Neutrophil (primary cell): ENCODE data around the gene FAM120A.

Source experiments
- H3K27ac ChIP-seq: fragments of 200-600 bp; sonication (generic); 2 replicates; pipeline ENCODE4 v1.5.1; 2016; ENCODE audit warnings: mild to moderate bottlenecking, moderate library complexity
- H3K27me3 ChIP-seq: fragments of 200-600 bp; sonication (generic); 2 replicates; pipeline ENCODE4 v1.6.0; 2016; ENCODE audit warnings: mild to moderate bottlenecking
- H3K36me3 ChIP-seq: fragments of 200-600 bp; sonication (generic); 2 replicates; pipeline ENCODE4 v1.5.1; 2017
- H3K4me1 ChIP-seq, 2 experiments: fragments of 200-600 bp in 1 of 2; sonication (generic) in 1 of 2; 1 replicate in 1 of 2; 2 replicates in 1 of 2; pipeline versions ENCODE4 v1.5.1 to v1.6.1; 2013 to 2016; ENCODE audit warnings: low read depth in 1 of 2, low read length in 1 of 2, mild to moderate bottlenecking in 1 of 2, moderate library complexity in 1 of 2; ENCODE audit not compliant: control insufficient read depth in 1 of 2, insufficient read depth in 1 of 2
- H3K4me3 ChIP-seq, 2 experiments: fragments of 200-600 bp in 1 of 2; sonication (generic) in 1 of 2; 1 replicate in 1 of 2; 2 replicates in 1 of 2; pipeline ENCODE4 v1.5.1; 2013 to 2016; ENCODE audit warnings: low read depth in 1 of 2, low read length in 1 of 2, mild to moderate bottlenecking in 1 of 2, moderate library complexity in 1 of 2
- H3K9me3 ChIP-seq: fragments of 200-600 bp; sonication (generic); 2 replicates; pipeline ENCODE4 v1.5.1; 2016
- TF ChIP-seq, protein P1 (sequence below): fragments of 200-600 bp; sonication (generic); IDR thresholded peaks from 2 replicates; pipeline ENCODE4 v1.5.1; 2016; ENCODE audit warnings: antibody characterized with exemption

Gene FAM120A

DNA sequence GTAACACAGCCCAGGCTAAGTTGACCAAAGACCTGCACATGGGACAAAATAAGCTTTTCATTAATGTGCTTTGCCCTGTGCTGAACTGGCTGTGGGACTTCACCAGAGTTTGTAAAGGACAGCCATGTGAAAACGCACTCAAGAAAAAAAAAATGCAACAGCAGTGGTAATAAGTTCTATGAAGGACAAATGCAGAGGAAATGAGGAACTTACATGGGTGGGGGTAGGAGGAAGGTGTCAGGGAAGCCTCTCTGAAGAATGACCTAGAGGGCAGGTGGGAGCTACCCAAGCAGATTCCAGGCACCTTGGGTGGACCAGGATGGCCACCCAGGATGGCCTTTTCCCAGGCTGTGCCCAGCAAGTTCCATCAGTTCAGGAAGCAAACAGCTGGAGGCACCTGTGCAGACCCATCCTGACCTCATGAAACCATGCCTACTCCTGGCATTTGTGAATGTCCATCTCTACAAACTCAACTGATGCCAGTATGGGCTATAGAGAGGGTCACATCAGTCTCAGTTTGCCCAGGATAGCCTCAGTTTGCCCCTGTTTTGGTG lies 118.2 kb downstream of the FAM120A start:
- Histone ChIP-seq H3K27ac (peak overlapping the region; percentile 75), H3K4me3 (peak overlapping the region; percentile 5 to 34), H3K36me3 (peaks cover 7% of the 10 kb centered on the region), H3K27me3 (no peaks in the 10 kb centered on the region), H3K9me3 (no peaks in the 10 kb centered on the region), H3K4me1 (peaks cover 35 to 48% of the 10 kb centered on the region in 2 experiments)
- TF ChIP-seq, protein P1, sequence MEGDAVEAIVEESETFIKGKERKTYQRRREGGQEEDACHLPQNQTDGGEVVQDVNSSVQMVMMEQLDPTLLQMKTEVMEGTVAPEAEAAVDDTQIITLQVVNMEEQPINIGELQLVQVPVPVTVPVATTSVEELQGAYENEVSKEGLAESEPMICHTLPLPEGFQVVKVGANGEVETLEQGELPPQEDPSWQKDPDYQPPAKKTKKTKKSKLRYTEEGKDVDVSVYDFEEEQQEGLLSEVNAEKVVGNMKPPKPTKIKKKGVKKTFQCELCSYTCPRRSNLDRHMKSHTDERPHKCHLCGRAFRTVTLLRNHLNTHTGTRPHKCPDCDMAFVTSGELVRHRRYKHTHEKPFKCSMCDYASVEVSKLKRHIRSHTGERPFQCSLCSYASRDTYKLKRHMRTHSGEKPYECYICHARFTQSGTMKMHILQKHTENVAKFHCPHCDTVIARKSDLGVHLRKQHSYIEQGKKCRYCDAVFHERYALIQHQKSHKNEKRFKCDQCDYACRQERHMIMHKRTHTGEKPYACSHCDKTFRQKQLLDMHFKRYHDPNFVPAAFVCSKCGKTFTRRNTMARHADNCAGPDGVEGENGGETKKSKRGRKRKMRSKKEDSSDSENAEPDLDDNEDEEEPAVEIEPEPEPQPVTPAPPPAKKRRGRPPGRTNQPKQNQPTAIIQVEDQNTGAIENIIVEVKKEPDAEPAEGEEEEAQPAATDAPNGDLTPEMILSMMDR: no peak

DNA sequence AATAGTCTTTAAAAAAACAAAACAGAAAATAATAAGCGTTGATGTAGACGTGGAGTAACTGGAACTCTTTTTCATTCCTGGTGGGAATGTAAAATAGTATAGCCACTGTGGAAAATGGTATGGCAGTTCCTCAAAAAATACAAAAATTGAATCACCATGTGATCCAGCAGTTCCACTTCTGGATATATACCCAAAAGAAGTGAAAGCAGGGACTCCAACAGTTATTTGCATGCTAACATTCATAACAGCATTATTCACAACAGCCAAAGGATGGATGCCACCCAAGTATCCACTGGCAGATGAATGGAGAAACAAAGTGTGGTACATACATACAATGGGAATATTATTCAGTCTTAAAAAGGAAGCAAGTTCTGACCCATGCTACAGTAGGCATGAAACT lies 120.7 kb downstream of the FAM120A start:
- Histone ChIP-seq H3K27me3 (no peaks in the 10 kb centered on the region), H3K4me3 (no peak overlapping the region), H3K4me1 (peaks cover 35 to 42% of the 10 kb centered on the region in 2 experiments), H3K27ac (no peak overlapping the region), H3K36me3 (no peaks in the 10 kb centered on the region), H3K9me3 (no peaks in the 10 kb centered on the region)
- TF ChIP-seq, protein P1: no peak

DNA sequence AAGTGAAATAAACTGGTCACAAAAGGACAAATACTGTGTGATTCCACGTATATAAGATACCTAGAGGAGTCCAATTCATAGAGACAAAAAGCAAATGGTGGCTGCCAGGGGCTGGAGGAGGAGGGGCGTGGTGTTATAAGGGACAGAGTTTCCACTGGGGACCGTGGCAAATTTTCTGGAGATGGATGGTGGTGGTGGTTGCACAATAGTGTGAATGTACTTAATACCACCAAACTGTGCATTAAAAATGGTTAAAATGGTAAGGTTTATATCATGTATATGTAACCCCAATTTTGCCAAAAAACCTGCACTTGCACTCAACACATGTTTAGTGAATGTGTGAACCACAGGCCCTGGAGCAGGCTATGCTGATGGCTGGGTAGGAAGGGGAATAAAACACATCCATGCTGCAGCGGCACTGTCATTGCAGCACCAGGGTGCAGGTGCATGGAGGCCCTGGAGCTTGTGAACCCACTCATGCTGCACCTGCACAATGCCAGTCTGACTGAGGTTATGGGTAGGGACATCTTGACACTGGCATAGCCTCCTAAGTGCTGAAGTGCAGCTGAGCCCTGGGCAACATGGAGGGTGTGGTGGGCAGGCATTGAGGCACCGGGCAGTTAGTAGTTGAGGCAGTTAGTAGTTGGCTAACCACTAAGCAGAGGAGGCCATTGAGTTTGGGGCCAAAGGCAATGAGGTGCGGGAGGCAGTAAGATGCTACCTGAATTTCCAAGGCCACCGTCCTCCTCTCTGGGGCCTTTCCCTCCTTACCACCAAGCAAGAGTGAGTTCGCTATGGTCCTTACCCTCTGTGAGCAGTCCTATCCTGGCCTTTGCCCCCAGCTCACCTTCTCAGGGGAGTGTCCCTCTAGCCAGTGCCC lies 121.4 kb downstream of the FAM120A start:
- no peaks in the 10 kb centered on the region for H3K36me3 ChIP-seq
- H3K27ac ChIP-seq: peak overlapping the region; percentile 36
- no peaks in the 10 kb centered on the region for H3K27me3 ChIP-seq
- TF ChIP-seq, protein P1: no peak
- H3K4me1 ChIP-seq: peaks cover 35 to 43% of the 10 kb centered on the region in 2 experiments
- H3K9me3 ChIP-seq: no peaks in the 10 kb centered on the region
- no peak overlapping the region for H3K4me3 ChIP-seq

DNA sequence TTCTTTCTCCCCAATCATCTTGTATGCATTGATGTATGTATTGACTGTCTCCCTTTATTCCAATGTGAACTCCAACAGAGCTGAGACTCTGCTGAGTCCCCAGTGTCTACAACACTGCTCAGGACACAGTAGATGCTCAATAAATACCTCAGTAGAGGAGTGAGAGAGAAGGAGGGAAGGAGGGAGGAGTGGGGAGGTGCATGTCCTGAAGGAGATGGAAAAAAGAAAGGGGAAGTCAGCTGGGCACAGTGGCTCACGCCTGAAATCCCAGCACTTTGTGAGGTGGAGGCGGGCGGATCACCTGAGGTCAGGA lies 122.0 kb downstream of the FAM120A start:
- TF ChIP-seq, protein P1: no peak
- H3K36me3 ChIP-seq: no peaks in the 10 kb centered on the region
- H3K9me3 ChIP-seq: no peaks in the 10 kb centered on the region
- H3K4me3 ChIP-seq: no peak overlapping the region
- no peaks in the 10 kb centered on the region for H3K27me3 ChIP-seq
- H3K27ac ChIP-seq: peak overlapping the region; percentile 36
- peaks cover 35 to 44% of the 10 kb centered on the region in 2 experiments for H3K4me1 ChIP-seq

DNA sequence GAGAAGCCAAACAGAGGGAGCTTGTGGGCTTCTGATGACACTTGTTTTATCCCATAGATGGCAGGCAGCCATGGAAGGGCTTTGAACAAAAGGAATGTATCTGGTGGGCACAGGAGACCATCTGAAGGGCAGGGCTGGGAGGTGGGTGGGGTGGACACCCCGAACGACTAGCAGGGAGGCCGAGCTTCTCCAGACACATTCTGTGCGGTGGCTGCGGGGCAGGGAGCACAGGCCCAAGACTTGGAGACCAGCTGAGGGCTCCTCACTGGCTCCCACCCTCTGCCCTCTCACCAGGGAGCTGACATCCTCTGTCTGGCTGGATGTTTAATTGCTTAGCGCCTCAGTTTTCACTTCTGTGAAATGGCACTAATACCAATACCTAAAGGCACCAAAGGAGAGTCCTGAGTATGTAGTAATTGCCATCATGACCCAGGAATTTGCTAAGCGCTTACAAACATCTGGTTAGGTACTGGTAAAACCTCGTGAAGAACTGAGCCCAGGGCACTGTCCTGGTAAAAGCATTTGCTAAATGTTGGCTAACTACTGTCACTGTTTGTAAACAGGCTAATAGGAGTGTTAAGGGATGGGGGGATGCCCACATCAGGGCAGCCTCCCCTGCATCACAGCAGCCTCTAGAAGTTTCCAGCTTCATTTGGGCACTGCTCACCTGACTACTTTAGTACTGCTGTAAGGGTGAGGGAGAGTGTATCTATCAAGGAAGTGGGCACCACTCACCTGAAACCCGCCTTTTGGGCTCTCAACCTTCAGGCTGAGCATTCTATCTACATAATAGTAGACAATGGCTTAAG lies 122.8 kb downstream of the FAM120A start:
- no peaks in the 10 kb centered on the region for H3K27me3 ChIP-seq
- H3K4me3 ChIP-seq: no peak overlapping the region
- H3K27ac ChIP-seq: peak overlapping the region; percentile 53
- no peaks in the 10 kb centered on the region for H3K36me3 ChIP-seq
- no peaks in the 10 kb centered on the region for H3K9me3 ChIP-seq
- peaks cover 35 to 36% of the 10 kb centered on the region in 2 experiments for H3K4me1 ChIP-seq
- TF ChIP-seq, protein P1: no peak
